HepG2 (cell line): ENCODE results near the gene SIVA1. TPM values are rescaled to one million over a fixed set of nuclear protein-coding genes. Genes with fewer than 3 reads are reported as not detected.

Experiments
- GTF2F1 ChIP-seq: fragments of 150-350 bp; IDR thresholded peaks from 2 replicates; pipeline ENCODE4 v1.6.1; 2014; ENCODE audit warnings: low read length
- HOXD1 ChIP-seq: sonication (generic); formaldehyde crosslinking; IDR thresholded peaks from 2 replicates; pipeline ENCODE4 v1.5.0; 2020; ENCODE audit warnings: missing genetic modification reagents
- MED13 ChIP-seq: sonication (generic); formaldehyde crosslinking; IDR thresholded peaks from 2 replicates; pipeline ENCODE4 v1.5.0; 2020; ENCODE audit warnings: missing genetic modification reagents
- NAIF1 ChIP-seq: sonication (generic); formaldehyde crosslinking; IDR thresholded peaks from 2 replicates; pipeline ENCODE4 v1.5.0; 2020; ENCODE audit warnings: mild to moderate bottlenecking, missing genetic modification reagents, borderline replicate concordance
- NCOA5 ChIP-seq: sonication (generic); formaldehyde crosslinking; IDR thresholded peaks from 2 replicates; pipeline ENCODE4 v1.4.0; 2020; ENCODE audit warnings: missing genetic modification reagents
- SNRNP70 ChIP-seq: fragments of 200-400 bp; formaldehyde crosslinking; IDR thresholded peaks from 2 replicates; pipeline ENCODE4 v1.6.1; 2017; ENCODE audit warnings: mild to moderate bottlenecking, low read depth, low read length, moderate library complexity
- SPEN ChIP-seq: sonication (generic); formaldehyde crosslinking; IDR thresholded peaks from 2 replicates; pipeline ENCODE4 v1.5.1; 2020; ENCODE audit warnings: low read depth, mild to moderate bottlenecking, missing genetic modification reagents
- SRY ChIP-seq: sonication (generic); formaldehyde crosslinking; IDR thresholded peaks from 2 replicates; pipeline ENCODE4 v1.8.0; 2022; ENCODE audit warnings: mild to moderate bottlenecking, missing genetic modification reagents
- ZBTB4 ChIP-seq: sonication (generic); formaldehyde crosslinking; IDR thresholded peaks from 2 replicates; pipeline ENCODE4 v1.4.0; 2020; ENCODE audit warnings: missing genetic modification reagents, mild to moderate bottlenecking, borderline replicate concordance
- ZNF407 ChIP-seq: sonication (generic); formaldehyde crosslinking; IDR thresholded peaks from one replicate; pipeline ENCODE4 v1.5.1; 2020; ENCODE audit warnings: mild to moderate bottlenecking, missing genetic modification reagents; ENCODE audit errors: not compliant biosample characterization
- ZNF44 ChIP-seq: sonication (generic); formaldehyde crosslinking; IDR thresholded peaks from 2 replicates; pipeline ENCODE4 v1.5.1; 2020; ENCODE audit warnings: mild to moderate bottlenecking, missing genetic modification reagents
- ZNF513 ChIP-seq: sonication (generic); formaldehyde crosslinking; conservative IDR thresholded peaks from 2 replicates; pipeline ENCODE4 v1.5.0; 2020; ENCODE audit warnings: missing genetic modification reagents
- ZNF558 ChIP-seq: sonication (generic); formaldehyde crosslinking; IDR thresholded peaks from 2 replicates; pipeline ENCODE4 v1.9.0; 2022; ENCODE audit warnings: mild to moderate bottlenecking, missing genetic modification reagents, borderline replicate concordance
- ZNF691 ChIP-seq: sonication (generic); formaldehyde crosslinking; IDR thresholded peaks from 2 replicates; pipeline ENCODE4 v1.4.0; 2020; ENCODE audit warnings: missing genetic modification reagents, low read depth, mild to moderate bottlenecking, borderline replicate concordance
- polyA plus RNA-seq, 8 experiments: library from polyadenylated mRNA; depleted of rRNA in 3 of 8; stranded (reverse) in 7 of 8; unstranded in 1 of 8; fragments of >200 nt; fragmentation: Illumina TruSeq in 4 of 8; extraction: Trizol in 4 of 8; gene quantifications; 2 replicates each; pipeline versions ENCODE4 v1.2.1 to v1.2.3, GENCODE V29; 2011 to 2016; ENCODE audit warnings: low read depth in 4 of 8, missing spikeins in 1 of 8, mixed read lengths in 1 of 8; ENCODE audit not compliant: insufficient read depth in 1 of 8
- total RNA-seq, 5 experiments: library from RNA; depleted of rRNA; stranded (reverse); fragments of >200 nt; fragmentation: Illumina TruSeq; extraction: Trizol; gene quantifications; 2 replicates each; pipeline ENCODE4 v1.2.3, GENCODE V29; 2016; ENCODE audit warnings: low read depth in 1 of 5

SIVA1 gene
- total and polyA plus RNA-seq, 2 of the 13 experiments (the other 11 are each of a cell fraction or from before 2014, with no cell fraction given): 123 to 186 TPM

GRCh38 chr14:104735830-104736642 lies 16.9 kb upstream of the SIVA1 start (continued):
- peak; percentile 87; the same call in 1 of the 2 replicates for TF ChIP-seq ZBTB4
- TF ChIP-seq ZNF407 (CRISPR knock-in tag): peak; percentile 77
- TF ChIP-seq ZNF691: peak; percentile 70; the same call in 1 of the 2 replicates
- no peak for TF ChIP-seq ZNF513
- 0 out of 2 replicates have a peak, but pooled peaks have one; percentile 65 for TF ChIP-seq ZNF44 (CRISPR knock-in tag)
- peak; percentile 53; the same call in 1 of the 2 replicates for TF ChIP-seq NAIF1 (CRISPR knock-in tag)
- peak; percentile 88; the same call in 1 of the 2 replicates for TF ChIP-seq HOXD1 (CRISPR knock-in tag)
- no peak for TF ChIP-seq SNRNP70
- TF ChIP-seq SPEN (CRISPR knock-in tag): peak; percentile 94
- no peak for TF ChIP-seq NCOA5
- TF ChIP-seq GTF2F1: no peak
- peak; percentile 72; the same call in 1 of the 2 replicates for TF ChIP-seq ZNF558 (CRISPR knock-in tag)
- peak; percentile 31; the same call in 1 of the 2 replicates for TF ChIP-seq SRY (CRISPR knock-in tag)
- TF ChIP-seq MED13 (CRISPR knock-in tag): no peak
